Measurements from ENCODE around the gene COL2A1. TPM values are rescaled to one million over a fixed set of nuclear protein-coding genes. Genes with fewer than 3 reads are reported as not detected.

COL2A1 gene
- total RNA-seq, 4 donors from 2014 or later: not detected

DNA sequence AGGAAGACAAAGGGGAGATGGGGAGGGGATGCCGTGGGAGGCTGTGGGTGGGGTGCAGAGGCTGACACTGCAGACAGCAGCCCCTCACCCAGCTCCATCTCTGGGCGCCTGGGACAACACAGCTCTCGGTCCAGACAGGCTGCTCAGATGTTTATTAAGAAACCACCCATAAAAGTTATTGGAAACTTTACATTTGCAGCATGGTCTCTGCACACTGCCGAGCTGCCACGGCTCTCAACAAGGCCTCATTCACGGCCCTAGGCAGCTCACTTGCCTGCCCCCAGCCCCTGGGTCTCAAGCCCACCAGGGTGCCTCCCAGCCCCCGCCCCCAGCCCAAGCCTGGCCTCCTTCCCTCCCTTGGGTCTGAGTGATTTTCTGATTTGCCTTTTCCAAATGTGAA lies 21.0 kb upstream of the COL2A1 start:
- no peak overlapping the region for H3K27ac ChIP-seq
- no peaks in the 10 kb centered on the region for H3K36me3 ChIP-seq
- WGBS: 77% methylated on average over 7 of the region's 7 CpGs
- H3K9me3 ChIP-seq: no peaks in the 10 kb centered on the region
- TF ChIP-seq POLR2AphosphoS5 (IDR thresholded peaks at IDR 0.05) (no peak), EP300 (IDR thresholded peaks at IDR 0.05) (no peak), POLR2A (IDR thresholded peaks at IDR 0.05) (no peak)
- TF ChIP-seq, protein P1, sequence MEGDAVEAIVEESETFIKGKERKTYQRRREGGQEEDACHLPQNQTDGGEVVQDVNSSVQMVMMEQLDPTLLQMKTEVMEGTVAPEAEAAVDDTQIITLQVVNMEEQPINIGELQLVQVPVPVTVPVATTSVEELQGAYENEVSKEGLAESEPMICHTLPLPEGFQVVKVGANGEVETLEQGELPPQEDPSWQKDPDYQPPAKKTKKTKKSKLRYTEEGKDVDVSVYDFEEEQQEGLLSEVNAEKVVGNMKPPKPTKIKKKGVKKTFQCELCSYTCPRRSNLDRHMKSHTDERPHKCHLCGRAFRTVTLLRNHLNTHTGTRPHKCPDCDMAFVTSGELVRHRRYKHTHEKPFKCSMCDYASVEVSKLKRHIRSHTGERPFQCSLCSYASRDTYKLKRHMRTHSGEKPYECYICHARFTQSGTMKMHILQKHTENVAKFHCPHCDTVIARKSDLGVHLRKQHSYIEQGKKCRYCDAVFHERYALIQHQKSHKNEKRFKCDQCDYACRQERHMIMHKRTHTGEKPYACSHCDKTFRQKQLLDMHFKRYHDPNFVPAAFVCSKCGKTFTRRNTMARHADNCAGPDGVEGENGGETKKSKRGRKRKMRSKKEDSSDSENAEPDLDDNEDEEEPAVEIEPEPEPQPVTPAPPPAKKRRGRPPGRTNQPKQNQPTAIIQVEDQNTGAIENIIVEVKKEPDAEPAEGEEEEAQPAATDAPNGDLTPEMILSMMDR (IDR thresholded peaks at IDR 0.05): no peak
- no peak for DNase-seq (ENCODE audit: low spot score in 2 of 2)
- H3K4me1 ChIP-seq: no peaks in the 10 kb centered on the region
- H3K4me3 ChIP-seq: no peak overlapping the region
- H3K27me3 ChIP-seq: peaks cover 28% of the 10 kb centered on the region

DNA sequence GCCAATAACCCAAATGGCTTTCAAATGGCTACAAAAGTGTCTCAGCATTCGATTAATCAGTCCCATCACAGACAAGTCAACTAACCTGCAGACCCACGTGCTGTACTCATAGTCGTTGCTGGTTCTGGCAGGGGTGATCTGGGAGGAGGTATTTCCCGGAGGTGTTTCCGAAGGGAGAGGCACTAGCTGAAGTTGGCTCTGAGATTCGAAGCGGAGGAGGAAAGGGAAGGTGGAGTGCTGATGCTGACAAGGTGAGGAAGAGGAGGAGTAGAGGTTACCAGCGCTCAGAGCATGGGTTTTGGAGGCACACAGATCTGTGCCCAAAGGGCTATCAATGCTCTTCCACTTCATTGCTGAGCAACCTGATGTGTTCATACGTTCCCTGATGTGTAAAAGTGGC lies 20.5 kb upstream of the COL2A1 start:
- TF ChIP-seq POLR2A (IDR thresholded peaks at IDR 0.05) (no peak), EP300 (IDR thresholded peaks at IDR 0.05) (no peak), POLR2AphosphoS5 (IDR thresholded peaks at IDR 0.05) (no peak)
- TF ChIP-seq, protein P1 (IDR thresholded peaks at IDR 0.05): no peak
- no peak overlapping the region for H3K4me3 ChIP-seq
- H3K27me3 ChIP-seq: peaks cover 30% of the 10 kb centered on the region
- no peak for DNase-seq (ENCODE audit: low spot score in 2 of 2)
- H3K4me1 ChIP-seq: no peaks in the 10 kb centered on the region
- no peaks in the 10 kb centered on the region for H3K9me3 ChIP-seq
- H3K36me3 ChIP-seq: no peaks in the 10 kb centered on the region
- 68% methylated on average over 9 of the region's 9 CpGs for WGBS
- H3K27ac ChIP-seq: no peak overlapping the region

DNA sequence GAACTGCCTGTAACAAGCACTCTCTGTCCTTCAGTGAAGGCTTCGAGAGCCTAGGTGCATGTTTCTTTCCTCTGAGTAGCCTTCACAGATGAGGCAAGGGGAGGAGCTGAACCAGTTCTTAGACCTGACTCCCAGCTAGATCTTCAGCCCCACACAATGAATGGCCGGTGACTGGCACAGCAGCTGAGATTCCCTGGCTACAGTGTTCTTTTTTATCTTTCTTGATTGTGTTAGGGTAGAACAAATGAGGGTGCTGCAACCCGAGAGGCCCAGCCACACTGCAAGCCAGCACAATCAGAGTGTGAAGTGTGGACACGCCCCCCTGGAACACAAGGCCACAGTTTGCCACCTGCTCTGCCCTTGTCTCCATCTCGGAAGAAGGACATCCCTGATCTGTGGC lies 19.1 kb upstream of the COL2A1 start:
- 63% methylated on average over 5 of the region's 5 CpGs for WGBS
- Histone ChIP-seq H3K27me3 (peaks cover 31% of the 10 kb centered on the region), H3K9me3 (no peaks in the 10 kb centered on the region), H3K4me1 (no peaks in the 10 kb centered on the region), H3K36me3 (no peaks in the 10 kb centered on the region), H3K27ac (no peak overlapping the region), H3K4me3 (no peak overlapping the region)
- TF ChIP-seq POLR2A (IDR thresholded peaks at IDR 0.05): no peak
- TF ChIP-seq EP300 (IDR thresholded peaks at IDR 0.05): no peak
- TF ChIP-seq, protein P1 (IDR thresholded peaks at IDR 0.05): no peak
- TF ChIP-seq POLR2AphosphoS5 (IDR thresholded peaks at IDR 0.05): no peak
- no peak for DNase-seq (ENCODE audit: low spot score in 2 of 2)

DNA sequence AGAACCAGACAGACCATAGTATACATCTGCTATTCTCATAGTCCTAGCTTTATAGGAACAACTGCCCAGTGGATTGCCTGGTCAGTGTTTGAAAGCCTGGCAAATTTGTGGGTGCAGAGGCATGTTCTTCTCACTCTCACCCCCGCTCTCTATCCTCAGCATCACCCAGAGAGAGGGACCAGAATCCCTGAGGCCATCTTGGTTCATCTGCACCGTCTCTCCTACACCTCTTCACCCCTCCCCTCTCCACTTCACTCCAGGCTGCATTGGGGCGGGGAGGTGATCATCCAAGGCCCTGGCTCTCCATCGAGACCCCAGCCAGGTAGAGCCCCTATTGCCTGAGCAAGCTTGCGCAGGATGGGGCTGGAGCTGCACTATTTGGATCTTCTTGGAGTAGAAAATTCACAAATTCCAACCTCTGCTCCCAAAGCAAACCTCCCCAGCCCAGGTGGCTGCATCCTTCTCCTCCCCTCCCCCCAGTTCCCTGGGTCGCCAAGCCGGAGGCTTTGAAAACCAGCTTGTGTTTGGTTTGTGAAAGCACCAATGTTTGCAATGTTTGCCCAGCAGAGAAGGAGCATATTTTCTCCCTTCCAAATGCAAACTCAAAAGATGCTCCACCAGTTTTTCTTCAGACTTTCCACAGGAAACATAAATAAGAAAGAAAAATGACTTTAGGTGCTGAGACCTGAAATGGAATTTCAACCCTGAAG lies 18.6 kb upstream of the COL2A1 start:
- Histone ChIP-seq H3K27me3 (peaks cover 31% of the 10 kb centered on the region), H3K27ac (no peak overlapping the region), H3K4me3 (no peak overlapping the region), H3K9me3 (no peaks in the 10 kb centered on the region), H3K36me3 (no peaks in the 10 kb centered on the region), H3K4me1 (no peaks in the 10 kb centered on the region)
- 77% methylated on average over 7 of the region's 7 CpGs for WGBS
- TF ChIP-seq POLR2AphosphoS5 (IDR thresholded peaks at IDR 0.05) (no peak), EP300 (IDR thresholded peaks at IDR 0.05) (no peak), POLR2A (IDR thresholded peaks at IDR 0.05) (no peak)
- TF ChIP-seq, protein P1 (IDR thresholded peaks at IDR 0.05): no peak
- no peak for DNase-seq (ENCODE audit: low spot score in 2 of 2)

DNA sequence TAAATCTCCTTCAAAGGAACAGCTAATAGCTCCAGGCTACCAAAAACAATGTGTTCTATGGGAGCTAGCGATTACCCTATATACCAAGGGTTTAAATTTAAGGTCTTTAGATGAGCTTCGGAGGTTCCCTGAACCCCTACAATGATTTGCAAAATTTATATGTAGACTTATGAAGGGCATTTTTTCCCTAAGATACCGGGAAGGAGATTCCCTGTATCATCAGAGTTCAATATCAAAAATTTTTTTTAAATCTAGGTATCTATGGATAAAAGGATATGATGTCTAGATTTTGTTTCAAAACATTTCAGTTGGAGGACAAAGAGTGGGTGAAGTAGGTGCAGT lies 17.9 kb upstream of the COL2A1 start:
- no peaks in the 10 kb centered on the region for H3K9me3 ChIP-seq
- no peak overlapping the region for H3K4me3 ChIP-seq
- no peaks in the 10 kb centered on the region for H3K4me1 ChIP-seq
- no peaks in the 10 kb centered on the region for H3K36me3 ChIP-seq
- DNase-seq (ENCODE audit: low spot score in 2 of 2): no peak
- TF ChIP-seq POLR2A (IDR thresholded peaks at IDR 0.05) (no peak), POLR2AphosphoS5 (IDR thresholded peaks at IDR 0.05) (no peak), EP300 (IDR thresholded peaks at IDR 0.05) (no peak)
- TF ChIP-seq, protein P1 (IDR thresholded peaks at IDR 0.05): no peak
- H3K27ac ChIP-seq: no peak overlapping the region
- peaks cover 31% of the 10 kb centered on the region for H3K27me3 ChIP-seq
- WGBS: 73% methylated on average over 3 of the region's 3 CpGs
